AG09309 (cell line): ENCODE measurements around the gene FLOT2.
"Not testable (repeated sequence)": the region's sequence is repeated elsewhere in the genome, so short reads cannot be mapped to it uniquely, and the experiment has no call there.

Source experiments
- DNase-seq: peaks from one replicate; pipeline ENCODE4 v3.0.0-alpha.2; 2010; ENCODE audit warnings: low read depth
- H3K4me3 ChIP-seq: 2 replicates; pipeline ENCODE4 v1.5.1; 2011; ENCODE audit warnings: mild to moderate bottlenecking, low read depth, low read length, moderate library complexity; ENCODE audit not compliant: control insufficient read depth
- CTCF ChIP-seq: IDR thresholded peaks from 2 replicates; pipeline ENCODE4 v1.5.1; 2011; ENCODE audit warnings: mild to moderate bottlenecking, low read depth, low read length, inconsistent platforms; ENCODE audit not compliant: insufficient read depth, control insufficient read depth; ENCODE audit errors: missing control alignments

Gene FLOT2

GRCh38 chr17:28843816-28844148 lies 53.8 kb downstream of the FLOT2 start:
- no peak for DNase-seq
- no peak for TF ChIP-seq CTCF
- H3K4me3 ChIP-seq = no peak overlapping the region

GRCh38 chr17:28842282-28843012 lies 55.1 kb downstream of the FLOT2 start, which contains the start of gene FAM222B:
Gene FAM222B (minus strand): TSS chr17:28842790. CDS start chr17:28766667, 76,123 bp downstream.
- no peak for TF ChIP-seq CTCF
- DNase-seq = no peak

GRCh38 chr17:28841901-28842281 lies 55.6 kb downstream of the FLOT2 start:
- no peak for DNase-seq
- no peak for TF ChIP-seq CTCF
- peak overlapping the region; percentile 73 for H3K4me3 ChIP-seq

More at GRCh38 chr17:28842282-28843012, 55.1 kb downstream of the FLOT2 start, which contains the start of gene FAM222B:
- peak within 1 kb of the TSS; percentile 73 for H3K4me3 ChIP-seq

GRCh38 chr17:28839221-28839620 lies 58.3 kb downstream of the FLOT2 start:
- H3K4me3 ChIP-seq = no peak overlapping the region
- TF ChIP-seq CTCF = no peak
- DNase-seq = no peak

- not testable (repeated sequence) for H3K4me3 ChIP-seq, DNase-seq
These were observed 61.0 kb downstream of the FLOT2 start for GRCh38 chr17:28836541-28836940.

- no peak overlapping the region for H3K4me3 ChIP-seq
- no peak for DNase-seq
- no peak for TF ChIP-seq CTCF
These were observed 63.1 kb downstream of the FLOT2 start for GRCh38 chr17:28834420-28834819.
